IgD-negative memory B cell (primary cell): ENCODE data around the gene SLC33A1. TPM values are rescaled to one million over a fixed set of nuclear protein-coding genes. Genes with fewer than 3 reads are reported as not detected.
A peak's percentile ranks its signal among the peaks of the same experiment; 100 is the strongest.
"Not testable (repeated sequence)": the region's sequence is repeated elsewhere in the genome, so short reads cannot be mapped to it uniquely, and the experiment has no call there.

ENCODE experiments used
- H3K27ac Mint-ChIP-seq, 3 donors: one replicate each; pipeline ENCODE4 v1.8.0; 2020 to 2022; ENCODE audit warnings: mild to moderate bottlenecking in 3 of 3, mixed read lengths in 3 of 3, moderate library complexity in 1 of 3
- H3K27me3 Mint-ChIP-seq: one replicate; pipeline ENCODE4 v1.8.0; 2021; ENCODE audit warnings: mixed read lengths
- H3K36me3 Mint-ChIP-seq: one replicate; pipeline ENCODE4 v1.8.0; 2020; ENCODE audit warnings: mild to moderate bottlenecking, mixed read lengths
- H3K4me1 Mint-ChIP-seq, 3 donors: one replicate each; pipeline ENCODE4 v1.8.0; 2020 to 2022; ENCODE audit warnings: mixed read lengths in 3 of 3, mild to moderate bottlenecking in 1 of 3
- H3K4me3 Mint-ChIP-seq, 4 donors: one replicate each; pipeline ENCODE4 v1.8.0; 2020 to 2022; ENCODE audit warnings: mild to moderate bottlenecking in 4 of 4, mixed read lengths in 4 of 4, moderate library complexity in 3 of 4
- H3K9me3 Mint-ChIP-seq, 3 donors: one replicate each; pipeline ENCODE4 v1.8.0; 2020 to 2021; ENCODE audit warnings: mixed read lengths in 3 of 3, mild to moderate bottlenecking in 1 of 3
- polyA plus RNA-seq: library from polyadenylated mRNA; unstranded; fragments of 300-500 nt; fragmentation: Illumina TruSeq; gene quantifications from one replicate; pipeline ENCODE4 v1.2.3, GENCODE V29; 2021

Gene SLC33A1
- 13.0 TPM for polyA plus RNA-seq

DNA sequence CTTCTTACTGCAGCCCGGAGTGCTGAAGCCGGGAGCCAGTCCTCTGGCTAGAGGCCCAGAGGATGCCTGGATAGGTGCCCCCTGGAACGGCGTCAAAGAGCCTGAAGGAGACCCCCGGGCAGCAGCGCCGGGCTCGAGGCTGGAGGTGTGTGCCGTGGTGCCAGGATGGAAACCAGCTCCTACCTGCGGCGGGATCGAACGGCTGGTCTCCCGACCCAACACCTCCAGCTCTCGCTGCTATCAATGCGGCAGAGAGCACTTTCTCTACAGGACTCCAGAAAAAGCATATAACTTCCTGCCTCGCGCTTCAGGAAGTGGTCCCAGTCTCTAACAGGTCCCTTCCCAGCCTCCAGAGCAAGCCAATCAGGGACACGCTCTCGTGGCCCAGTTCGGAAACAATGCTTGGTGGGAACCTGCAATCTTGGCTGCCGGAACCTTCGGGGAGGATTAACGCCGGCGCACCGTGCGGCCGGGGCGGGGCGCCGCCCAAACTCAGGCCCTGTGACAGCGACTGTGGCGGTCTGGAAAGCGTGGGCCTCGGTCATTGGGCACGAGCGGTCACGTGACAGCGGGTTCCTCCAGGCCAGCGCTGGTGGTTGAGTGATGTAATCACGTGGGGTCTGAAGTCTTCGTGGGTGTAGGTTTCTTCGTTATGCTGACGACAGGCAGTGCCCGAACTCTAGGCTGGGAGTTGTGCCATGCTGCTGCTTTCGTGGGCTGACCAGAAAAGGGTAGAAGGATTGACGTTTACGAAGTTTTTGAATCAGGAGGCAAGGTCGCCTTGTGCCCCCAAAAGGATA is at the start of gene SLC33A1:
Gene SLC33A1 (minus strand): TSS at position 287 of the 800 bp plus-strand sequence. CDS start 430 bp downstream, outside the sequence.
- peaks cover 4% of the 10 kb centered on the region for H3K36me3 Mint-ChIP-seq
- H3K4me1 Mint-ChIP-seq, result peaks cover 18 to 30% (median 29%) of the 10 kb centered on the region in 3 donors
- H3K4me3 Mint-ChIP-seq, result peak within 1 kb of the TSS; percentile 90 to 97 (median 94)
- peak within 1 kb of the TSS; percentile 95 to 99 (median 98) for H3K27ac Mint-ChIP-seq
- no peaks in the 10 kb centered on the region for H3K9me3 Mint-ChIP-seq
- no peaks in the 10 kb centered on the region for H3K27me3 Mint-ChIP-seq

DNA sequence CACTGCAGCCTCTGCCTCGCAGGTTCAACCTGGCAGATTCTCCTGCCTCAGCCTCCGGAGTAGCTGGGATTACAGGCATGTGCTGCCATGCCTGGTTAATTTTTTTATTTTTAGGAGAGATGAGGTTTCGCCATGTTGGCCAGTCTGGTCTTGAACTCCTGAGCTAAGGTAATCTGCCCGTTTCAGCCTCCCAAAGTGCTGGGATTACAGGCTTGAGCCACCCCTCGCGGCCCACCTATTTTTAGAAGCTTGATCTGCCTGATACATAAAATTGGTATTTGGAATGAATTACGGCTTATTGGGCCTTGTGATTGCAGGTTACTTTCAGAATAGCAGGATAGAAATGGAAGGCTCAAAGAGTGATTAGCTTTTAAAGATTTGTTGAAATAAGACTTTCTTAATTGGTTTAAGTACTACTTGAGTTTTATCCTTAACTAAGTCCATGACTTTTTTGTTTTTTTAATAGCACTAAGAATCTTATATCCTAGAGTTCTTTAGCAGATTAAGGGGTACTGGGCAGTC is 41.2 kb upstream of the SLC33A1 start:
- H3K4me3 Mint-ChIP-seq, result no peak overlapping the region
- no peaks in the 10 kb centered on the region for H3K9me3 Mint-ChIP-seq
- H3K36me3 Mint-ChIP-seq, result peaks cover 16% of the 10 kb centered on the region
- peaks cover 4 to 10% (median 7%) of the 10 kb centered on the region in 3 donors for H3K4me1 Mint-ChIP-seq
- H3K27ac Mint-ChIP-seq, result no peak overlapping the region
- no peaks in the 10 kb centered on the region for H3K27me3 Mint-ChIP-seq

DNA sequence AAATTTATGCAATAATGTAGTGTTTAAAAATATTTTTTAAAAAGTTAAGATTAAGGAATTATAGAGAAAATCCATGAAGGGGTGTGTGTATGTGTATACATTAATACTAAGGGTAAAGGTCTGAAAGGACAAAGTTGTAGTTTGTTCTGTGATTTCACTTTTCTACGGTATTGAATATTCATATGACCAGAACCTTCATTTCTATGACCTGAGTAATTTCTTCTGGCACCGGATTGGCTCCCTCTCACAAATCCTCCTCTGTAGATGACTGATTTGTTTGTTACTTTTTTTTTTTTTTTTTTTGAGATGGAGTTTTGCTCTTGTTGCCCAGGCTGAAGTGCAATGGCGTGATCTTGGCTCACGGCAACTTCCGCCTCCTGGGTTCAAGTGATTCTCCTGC is 37.1 kb upstream of the SLC33A1 start:
- no peaks in the 10 kb centered on the region for H3K27me3 Mint-ChIP-seq
- H3K36me3 Mint-ChIP-seq, result peaks cover 5% of the 10 kb centered on the region
- H3K4me1 Mint-ChIP-seq, result peaks cover 11 to 26% (median 26%) of the 10 kb centered on the region in 3 donors
- H3K27ac Mint-ChIP-seq, result no peak overlapping the region
- H3K9me3 Mint-ChIP-seq, result no peaks in the 10 kb centered on the region
- H3K4me3 Mint-ChIP-seq, result no peak overlapping the region

DNA sequence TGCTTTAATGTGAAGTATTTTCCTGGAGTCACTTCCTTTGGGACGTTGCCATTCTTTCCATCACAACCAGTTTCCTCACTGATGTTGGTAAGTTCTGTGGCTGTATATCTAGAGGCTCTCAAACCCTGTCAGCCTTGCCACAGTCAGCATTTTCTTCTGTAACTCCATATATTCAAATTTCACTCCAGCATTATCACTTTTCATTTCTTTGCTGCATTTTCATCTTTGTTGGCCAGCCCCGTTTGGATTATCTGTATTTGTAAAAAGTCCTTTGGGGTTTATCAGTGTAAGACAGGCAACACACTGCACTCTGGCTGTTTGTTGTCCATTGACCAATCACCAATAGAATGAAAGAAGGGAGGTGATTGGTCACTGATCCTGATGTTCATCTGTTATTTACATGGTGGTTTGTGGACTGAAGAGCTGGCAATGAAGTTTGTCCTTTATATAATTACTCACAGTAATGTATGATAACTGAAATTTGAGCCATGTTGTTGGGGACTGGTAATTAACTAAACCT is 36.5 kb upstream of the SLC33A1 start:
- Mint-ChIP-seq H3K4me3 (peak overlapping the region in 2 of 4 donors; percentile 1 to 24), H3K27ac (peak overlapping the region in 1 of 3 donors; percentile 26), H3K27me3 (no peaks in the 10 kb centered on the region)

DNA sequence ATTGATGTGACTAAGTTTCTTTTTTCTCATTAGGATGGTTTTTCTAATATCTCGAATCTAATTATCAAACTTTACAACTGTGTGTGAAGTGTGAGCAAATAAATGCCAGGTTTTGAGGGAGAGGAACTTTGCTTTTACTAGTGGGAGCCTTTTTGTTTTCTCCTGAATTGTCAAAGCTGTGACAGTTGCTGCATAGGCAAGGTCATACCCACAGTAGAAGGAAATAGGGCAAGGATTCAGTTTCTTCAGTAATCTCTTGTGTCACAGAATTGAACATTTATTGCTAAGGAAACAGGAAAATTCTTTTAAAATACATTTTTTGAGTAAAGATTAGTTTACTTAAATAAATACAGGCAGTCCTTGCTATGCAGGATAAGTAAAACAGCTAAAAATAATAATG is 35.7 kb upstream of the SLC33A1 start:
- Mint-ChIP-seq H3K27ac (no peak overlapping the region), H3K27me3 (no peaks in the 10 kb centered on the region), H3K4me1 (peaks cover 12 to 27% (median 26%) of the 10 kb centered on the region in 3 donors), H3K9me3 (no peaks in the 10 kb centered on the region), H3K36me3 (peaks cover 2% of the 10 kb centered on the region), H3K4me3 (no peak overlapping the region)

More for the DNA sequence above, 36.5 kb upstream of the SLC33A1 start:
- Mint-ChIP-seq H3K36me3 (peaks cover 3% of the 10 kb centered on the region), H3K4me1 (peaks cover 11 to 26% (median 26%) of the 10 kb centered on the region in 3 donors), H3K9me3 (no peaks in the 10 kb centered on the region)

DNA sequence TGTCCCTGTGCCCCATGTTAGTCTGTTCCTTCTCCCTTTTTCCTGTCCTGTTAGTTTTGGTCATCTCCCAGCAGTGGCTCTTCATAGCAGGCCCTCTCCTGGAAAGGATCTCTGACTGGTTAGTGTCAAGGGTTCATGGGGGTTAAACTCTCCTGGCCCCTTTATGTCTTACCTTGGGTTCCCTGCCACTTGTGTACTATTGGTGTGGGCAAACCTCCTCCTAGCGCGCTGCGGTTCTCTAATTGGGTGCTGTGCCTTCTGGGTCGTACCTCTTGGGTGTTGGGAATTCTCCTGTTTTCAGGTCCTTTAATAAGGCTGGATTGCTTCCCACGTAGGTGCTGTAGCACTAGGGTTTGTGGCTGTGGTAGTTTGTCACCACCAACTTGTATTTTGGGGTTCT is 35.0 kb upstream of the SLC33A1 start:
- Mint-ChIP-seq H3K4me3 (no peak overlapping the region), H3K4me1 (peaks cover 15 to 33% (median 29%) of the 10 kb centered on the region in 3 donors), H3K36me3 (no peaks in the 10 kb centered on the region), H3K27ac (peak overlapping the region in 1 of 3 donors; percentile 25), H3K27me3 (no peaks in the 10 kb centered on the region), H3K9me3 (no peaks in the 10 kb centered on the region)

DNA sequence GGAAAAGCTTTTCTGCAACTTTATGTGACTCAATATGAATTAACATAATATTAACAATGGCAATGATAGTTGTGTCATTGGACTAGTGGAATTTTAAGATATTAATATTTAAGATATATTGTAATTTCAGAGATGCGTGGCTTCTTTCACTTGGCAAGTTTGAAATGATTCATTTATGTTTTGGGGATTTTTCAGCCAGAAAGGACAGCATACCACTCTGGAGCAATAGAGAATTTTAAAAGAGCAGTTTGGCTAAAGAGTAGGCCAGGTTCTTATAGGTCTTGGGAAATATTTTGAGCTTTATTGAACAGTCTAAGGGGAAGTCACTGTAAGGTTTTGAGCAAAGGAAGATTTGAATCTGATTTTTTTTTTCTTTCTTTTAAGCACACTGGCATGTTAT is 32.7 kb upstream of the SLC33A1 start:
- Mint-ChIP-seq H3K4me3 (no peak overlapping the region), H3K9me3 (no peaks in the 10 kb centered on the region), H3K36me3 (no peaks in the 10 kb centered on the region), H3K27me3 (no peaks in the 10 kb centered on the region), H3K27ac (no peak overlapping the region), H3K4me1 (peaks cover 18 to 33% (median 31%) of the 10 kb centered on the region in 3 donors)

DNA sequence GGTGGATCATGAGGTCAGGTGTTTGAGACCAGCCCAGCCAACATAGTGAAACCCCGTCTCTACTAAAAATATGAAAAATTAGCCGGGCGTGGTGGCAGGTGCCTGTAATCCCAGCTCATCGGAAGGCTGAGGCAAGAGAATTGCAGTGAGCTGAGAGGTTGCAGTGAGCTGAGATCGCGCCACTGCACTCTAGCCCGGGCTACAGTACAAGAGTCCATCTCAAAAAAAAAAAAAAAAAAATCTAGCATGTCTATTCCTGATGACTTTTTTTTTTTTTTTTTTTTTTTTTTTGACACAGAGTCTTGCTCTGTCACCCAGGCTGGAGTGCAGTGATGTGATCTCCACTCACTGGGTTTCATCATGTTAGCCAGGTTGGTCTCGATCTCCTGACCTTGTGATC is 32.1 kb upstream of the SLC33A1 start:
- peaks cover 23 to 33% (median 33%) of the 10 kb centered on the region in 3 donors for H3K4me1 Mint-ChIP-seq
- not testable (repeated sequence) for H3K27ac Mint-ChIP-seq

DNA sequence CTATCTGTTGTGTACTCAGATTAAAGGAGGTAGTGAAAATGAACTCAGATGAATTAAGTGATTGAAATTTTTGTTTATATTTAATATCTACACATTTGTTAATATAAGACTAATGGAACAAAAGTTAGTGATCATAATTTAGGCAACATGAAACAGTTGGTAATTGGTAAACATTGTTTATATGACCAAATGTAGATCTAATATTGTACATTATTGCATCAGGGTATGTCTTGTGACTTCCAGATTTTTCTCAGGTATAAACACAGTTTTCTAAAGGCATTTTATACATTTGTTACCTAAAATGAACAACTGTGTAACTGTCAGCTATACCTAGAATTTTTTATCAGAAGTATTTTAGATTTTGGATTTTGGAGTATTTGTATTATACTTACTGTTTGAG is 31.1 kb upstream of the SLC33A1 start:
- Mint-ChIP-seq H3K27ac (no peak overlapping the region), H3K4me1 (peaks cover 20 to 32% (median 32%) of the 10 kb centered on the region in 3 donors), H3K36me3 (no peaks in the 10 kb centered on the region), H3K4me3 (no peak overlapping the region), H3K27me3 (no peaks in the 10 kb centered on the region), H3K9me3 (no peaks in the 10 kb centered on the region)

More for the DNA sequence above, 32.1 kb upstream of the SLC33A1 start:
- not testable (repeated sequence) for H3K27me3 Mint-ChIP-seq, H3K9me3 Mint-ChIP-seq, H3K4me3 Mint-ChIP-seq, H3K36me3 Mint-ChIP-seq

DNA sequence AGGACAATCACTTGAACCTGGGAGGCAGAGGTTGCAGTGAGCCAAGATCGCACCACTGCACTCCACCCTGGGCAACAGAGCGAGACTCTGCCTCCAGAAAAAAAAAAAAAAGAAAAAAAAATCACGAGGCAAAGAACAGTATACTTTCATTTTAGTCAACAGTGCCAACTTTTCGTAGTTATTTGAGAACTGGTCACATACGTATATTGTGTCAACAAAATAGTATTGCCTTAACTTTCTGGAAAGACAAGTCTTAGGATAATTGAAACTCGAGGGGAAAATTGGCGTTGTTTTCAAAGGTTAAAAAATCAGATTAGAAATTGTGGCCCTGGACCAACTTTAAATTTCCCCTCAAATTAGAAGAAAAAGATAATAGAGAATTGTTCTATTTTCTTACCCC is 30.1 kb upstream of the SLC33A1 start:
- H3K36me3 Mint-ChIP-seq, result no peaks in the 10 kb centered on the region
- H3K4me3 Mint-ChIP-seq, result no peak overlapping the region
- no peaks in the 10 kb centered on the region for H3K27me3 Mint-ChIP-seq
- no peaks in the 10 kb centered on the region for H3K9me3 Mint-ChIP-seq
- peaks cover 20 to 33% (median 31%) of the 10 kb centered on the region in 3 donors for H3K4me1 Mint-ChIP-seq
- H3K27ac Mint-ChIP-seq, result no peak overlapping the region

DNA sequence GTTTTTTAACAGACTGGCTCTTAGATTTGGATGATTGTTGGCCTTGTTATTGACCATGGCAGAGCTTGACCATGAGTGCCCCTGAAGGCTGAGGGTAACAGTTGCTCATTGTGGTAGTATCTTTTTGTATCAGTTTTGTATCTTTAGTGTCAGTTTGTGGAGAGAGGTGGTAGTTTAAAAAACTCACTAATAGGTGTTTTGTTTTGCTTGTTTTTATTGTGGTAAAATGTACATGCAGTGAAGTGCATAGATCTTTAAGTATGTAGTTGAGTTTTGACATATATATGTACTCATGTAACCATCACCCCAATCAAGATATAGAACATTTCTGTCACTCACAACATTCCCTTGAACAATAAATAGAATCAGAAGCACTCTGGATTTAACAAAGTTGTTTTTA is 26.1 kb upstream of the SLC33A1 start:
- no peak overlapping the region for H3K27ac Mint-ChIP-seq
- H3K27me3 Mint-ChIP-seq, result no peaks in the 10 kb centered on the region
- H3K4me1 Mint-ChIP-seq, result peaks cover 17 to 35% (median 30%) of the 10 kb centered on the region in 3 donors
- H3K9me3 Mint-ChIP-seq, result no peaks in the 10 kb centered on the region
- no peak overlapping the region for H3K4me3 Mint-ChIP-seq
- H3K36me3 Mint-ChIP-seq, result peaks cover 2% of the 10 kb centered on the region

DNA sequence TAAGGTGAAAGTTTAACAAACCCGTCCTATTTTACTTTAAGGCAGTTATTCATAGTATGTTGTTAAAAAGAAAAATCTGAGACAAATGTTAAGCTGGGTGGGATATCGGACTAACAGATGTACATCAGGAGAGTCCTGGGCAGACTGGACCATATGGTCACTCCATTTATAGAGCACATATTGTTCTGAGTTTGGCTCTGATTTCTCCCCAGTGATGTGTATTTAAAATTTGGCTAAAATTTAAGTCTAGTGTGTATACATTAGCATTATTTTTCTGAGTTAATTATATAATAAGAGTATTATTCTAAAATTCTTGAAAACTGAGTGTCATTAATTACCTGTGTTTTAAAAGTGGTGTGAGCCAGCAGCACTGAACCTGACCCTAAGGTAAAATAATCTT is 22.3 kb upstream of the SLC33A1 start:
- peaks cover 2% of the 10 kb centered on the region for H3K36me3 Mint-ChIP-seq
- peaks cover 16 to 43% (median 36%) of the 10 kb centered on the region in 3 donors for H3K4me1 Mint-ChIP-seq
- H3K27ac Mint-ChIP-seq, result no peak overlapping the region
- H3K9me3 Mint-ChIP-seq, result no peaks in the 10 kb centered on the region
- H3K4me3 Mint-ChIP-seq, result no peak overlapping the region
- H3K27me3 Mint-ChIP-seq, result no peaks in the 10 kb centered on the region

DNA sequence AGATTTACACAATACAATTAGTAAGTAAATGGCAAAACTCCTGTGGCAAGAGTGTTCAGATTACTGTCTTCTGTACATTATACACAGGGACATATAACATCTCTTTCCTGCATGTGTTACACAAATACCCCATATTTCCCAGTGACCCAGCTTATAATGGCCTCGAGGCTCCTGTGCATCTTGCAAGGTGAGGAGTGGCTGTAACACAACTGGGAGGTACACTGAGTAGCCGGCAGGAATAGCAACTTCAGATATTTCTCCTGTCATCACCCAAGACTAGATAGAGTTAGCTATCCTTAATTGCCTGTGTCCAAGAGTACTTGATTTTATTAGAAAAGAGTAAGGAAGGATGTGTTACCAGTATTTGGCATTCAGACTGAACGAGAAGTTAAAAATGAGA is 21.8 kb upstream of the SLC33A1 start:
- Mint-ChIP-seq H3K4me1 (peaks cover 13 to 44% (median 34%) of the 10 kb centered on the region in 3 donors), H3K9me3 (no peaks in the 10 kb centered on the region), H3K27me3 (no peaks in the 10 kb centered on the region), H3K27ac (no peak overlapping the region), H3K36me3 (peaks cover 2% of the 10 kb centered on the region), H3K4me3 (peak overlapping the region in 1 of 4 donors; percentile 6)

DNA sequence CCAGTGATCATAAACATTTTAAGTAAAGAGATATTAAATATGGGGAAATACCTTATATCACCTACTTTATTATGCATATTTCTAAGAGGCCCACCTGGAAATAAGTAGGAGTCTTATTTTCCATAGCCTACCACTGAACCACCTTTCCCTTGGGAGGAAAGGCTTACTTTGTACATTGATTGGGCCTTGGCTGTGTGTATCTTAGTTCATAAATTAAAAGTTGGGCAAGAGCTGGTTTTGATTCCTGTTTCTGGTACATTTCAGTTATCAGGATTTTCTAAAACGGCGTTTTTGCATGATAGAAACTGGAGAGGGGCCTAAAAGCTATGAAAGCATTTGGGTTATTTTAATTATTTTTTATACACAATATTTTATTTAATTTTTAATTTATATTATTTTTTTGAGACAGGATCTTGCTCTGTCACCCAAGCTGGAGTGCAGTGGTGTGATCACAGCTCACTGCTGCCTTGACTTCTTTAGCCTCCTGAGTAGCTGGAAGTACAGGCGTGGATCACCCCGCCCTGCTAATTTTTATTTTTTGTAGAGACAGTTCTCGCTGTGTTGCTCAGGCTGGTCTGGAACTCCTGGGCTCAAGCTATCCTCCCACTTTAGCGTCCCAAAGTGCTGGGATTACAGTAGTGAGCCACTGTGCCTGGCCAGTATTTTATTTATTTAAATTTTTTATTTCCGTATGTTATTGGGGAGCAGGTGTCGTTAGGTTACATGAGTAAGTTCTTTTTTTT is 18.8 kb upstream of the SLC33A1 start:
- Mint-ChIP-seq H3K27me3 (no peaks in the 10 kb centered on the region), H3K36me3 (no peaks in the 10 kb centered on the region), H3K4me1 (peaks cover 17 to 31% (median 26%) of the 10 kb centered on the region in 3 donors), H3K27ac (peak overlapping the region in 1 of 3 donors; percentile 88), H3K4me3 (peak overlapping the region in 3 of 4 donors; percentile 25 to 97 (median 28)), H3K9me3 (no peaks in the 10 kb centered on the region)

DNA sequence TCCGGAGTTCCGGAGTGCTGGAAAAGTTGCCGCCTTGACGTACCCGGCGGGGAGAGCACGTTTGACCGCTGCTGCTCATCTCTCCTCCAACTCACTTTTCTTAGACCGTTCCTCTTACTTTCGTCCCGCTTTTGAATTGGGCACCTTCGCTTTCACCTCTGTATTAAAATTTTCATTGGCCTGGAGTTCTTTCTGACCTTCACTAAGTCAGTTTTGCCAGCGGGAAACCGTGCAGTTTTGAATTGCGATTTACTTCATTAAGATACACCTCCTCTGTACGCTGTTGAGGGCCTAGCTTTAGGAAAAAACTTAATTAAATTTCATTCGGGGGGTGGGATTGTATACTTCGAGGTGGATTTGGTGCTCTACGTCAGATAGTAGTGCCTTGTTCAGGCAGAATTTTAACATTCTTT is 17.5 kb upstream of the SLC33A1 start:
- no peaks in the 10 kb centered on the region for H3K27me3 Mint-ChIP-seq

More for the DNA sequence above, 17.5 kb upstream of the SLC33A1 start:
- no peaks in the 10 kb centered on the region for H3K36me3 Mint-ChIP-seq
- H3K4me3 Mint-ChIP-seq, result peak overlapping the region; percentile 92 to 97 (median 94)
- no peaks in the 10 kb centered on the region for H3K9me3 Mint-ChIP-seq
- H3K4me1 Mint-ChIP-seq, result peaks cover 19 to 25% (median 19%) of the 10 kb centered on the region in 3 donors
- H3K27ac Mint-ChIP-seq, result peak overlapping the region; percentile 86 to 92 (median 88)
